ENCODE results near the gene SPATA13. TPM values are rescaled to one million over a fixed set of nuclear protein-coding genes. Genes with fewer than 3 reads are reported as not detected.

Gene SPATA13
- total and polyA plus RNA-seq, 11 donors: 5.4 to 20.1 (median 8.6) TPM

DNA sequence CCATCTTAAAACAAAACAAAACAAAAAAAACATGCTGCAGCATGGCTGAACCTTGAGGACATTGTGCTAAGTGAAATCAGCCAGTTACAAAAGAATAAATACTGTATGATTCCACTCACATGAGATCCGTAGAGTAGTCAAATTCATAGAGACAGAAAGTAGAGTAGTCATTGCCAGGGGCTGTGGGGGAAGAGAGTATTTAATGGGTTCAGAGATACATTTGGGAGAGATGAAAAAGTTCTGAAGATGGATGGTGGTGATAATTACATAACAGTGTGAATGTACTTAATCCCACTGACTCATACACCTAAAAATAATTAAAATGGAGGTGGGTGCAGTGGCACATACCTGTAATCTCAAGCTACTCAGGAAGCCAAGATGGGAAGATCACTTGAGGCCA is 76.8 kb downstream of the SPATA13 start:
- Histone ChIP-seq H3K36me3 (no peaks in the 10 kb centered on the region), H3K4me3 (no peak overlapping the region), H3K27ac (no peak overlapping the region), H3K27me3 (no peaks in the 10 kb centered on the region), H3K4me1 (peaks cover 0 to 6% (median 0%) of the 10 kb centered on the region in 12 donors), H3K9me3 (no peaks in the 10 kb centered on the region)
- no peak for DNase-seq
- no peak for ATAC-seq
- 84 to 95% (median 91%) methylated on average over 1 of the region's 1 CpG for WGBS, 4 donors
- intact Hi-C loops (cut with DNase I): no loop called here
- TF ChIP-seq POLR2A (IDR thresholded peaks at IDR 0.05): no peak

DNA sequence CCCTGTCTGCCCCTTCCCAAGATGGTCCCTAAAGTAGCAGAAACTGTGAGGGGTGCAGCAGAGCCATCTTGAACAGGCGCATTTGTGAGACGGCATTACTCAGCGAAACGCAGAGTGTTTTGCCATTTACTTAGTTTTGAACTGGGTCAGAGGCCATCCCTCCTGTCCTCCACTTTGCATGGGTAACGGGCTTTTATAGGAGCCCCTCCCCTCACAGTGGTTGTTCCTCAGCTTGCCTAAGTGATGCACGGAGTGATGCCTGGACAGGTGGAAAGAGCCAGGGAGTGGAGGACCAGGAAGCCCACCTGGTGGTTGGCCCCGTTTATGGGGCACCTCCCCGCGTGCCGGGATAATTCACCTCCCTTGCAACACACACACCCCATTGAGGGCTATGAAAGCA is 80.8 kb downstream of the SPATA13 start:
- ATAC-seq: no peak
- no peaks in the 10 kb centered on the region for H3K4me1 ChIP-seq

DNA sequence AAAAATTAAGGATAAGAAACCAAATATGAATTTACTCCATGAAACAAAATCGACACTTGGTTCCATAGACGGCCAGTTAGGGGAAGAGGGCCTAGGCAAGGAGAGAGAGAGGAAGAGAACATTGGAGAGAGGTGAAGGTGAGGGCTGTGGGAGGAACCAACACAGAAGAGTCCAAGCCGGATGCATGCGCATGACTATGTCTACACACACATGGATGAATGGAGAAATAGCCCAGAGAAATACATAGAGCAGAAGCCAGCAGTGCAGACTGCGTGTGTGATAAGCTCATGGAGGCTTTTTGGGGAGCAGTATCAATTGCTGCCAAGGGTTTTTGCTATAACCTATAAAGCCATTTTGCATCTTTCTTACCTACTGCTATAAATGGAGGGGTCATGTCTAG is 81.6 kb downstream of the SPATA13 start:
- 93 to 97% (median 95%) methylated on average over 5 of the region's 5 CpGs for WGBS, 4 donors
- ATAC-seq: no peak
- H3K36me3 ChIP-seq: no peaks in the 10 kb centered on the region
- H3K27ac ChIP-seq: no peak overlapping the region
- H3K4me3 ChIP-seq: no peak overlapping the region
- TF ChIP-seq POLR2A (IDR thresholded peaks at IDR 0.05): no peak
- TF ChIP-seq, protein P1, sequence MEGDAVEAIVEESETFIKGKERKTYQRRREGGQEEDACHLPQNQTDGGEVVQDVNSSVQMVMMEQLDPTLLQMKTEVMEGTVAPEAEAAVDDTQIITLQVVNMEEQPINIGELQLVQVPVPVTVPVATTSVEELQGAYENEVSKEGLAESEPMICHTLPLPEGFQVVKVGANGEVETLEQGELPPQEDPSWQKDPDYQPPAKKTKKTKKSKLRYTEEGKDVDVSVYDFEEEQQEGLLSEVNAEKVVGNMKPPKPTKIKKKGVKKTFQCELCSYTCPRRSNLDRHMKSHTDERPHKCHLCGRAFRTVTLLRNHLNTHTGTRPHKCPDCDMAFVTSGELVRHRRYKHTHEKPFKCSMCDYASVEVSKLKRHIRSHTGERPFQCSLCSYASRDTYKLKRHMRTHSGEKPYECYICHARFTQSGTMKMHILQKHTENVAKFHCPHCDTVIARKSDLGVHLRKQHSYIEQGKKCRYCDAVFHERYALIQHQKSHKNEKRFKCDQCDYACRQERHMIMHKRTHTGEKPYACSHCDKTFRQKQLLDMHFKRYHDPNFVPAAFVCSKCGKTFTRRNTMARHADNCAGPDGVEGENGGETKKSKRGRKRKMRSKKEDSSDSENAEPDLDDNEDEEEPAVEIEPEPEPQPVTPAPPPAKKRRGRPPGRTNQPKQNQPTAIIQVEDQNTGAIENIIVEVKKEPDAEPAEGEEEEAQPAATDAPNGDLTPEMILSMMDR (IDR thresholded peaks at IDR 0.05): no peak
- no peaks in the 10 kb centered on the region for H3K9me3 ChIP-seq
- DNase-seq: no peak
- no peaks in the 10 kb centered on the region for H3K27me3 ChIP-seq
- intact Hi-C loops (cut with DNase I): no loop called here
- H3K4me1 ChIP-seq: no peaks in the 10 kb centered on the region

More for the DNA sequence above, 80.8 kb downstream of the SPATA13 start:
- Histone ChIP-seq H3K9me3 (no peaks in the 10 kb centered on the region), H3K4me3 (no peak overlapping the region), H3K36me3 (no peaks in the 10 kb centered on the region), H3K27me3 (no peaks in the 10 kb centered on the region), H3K27ac (no peak overlapping the region)
- DNase-seq: no peak
- intact Hi-C loops (cut with DNase I): no loop called here
- TF ChIP-seq POLR2A (IDR thresholded peaks at IDR 0.05): no peak
- TF ChIP-seq, protein P1 (IDR thresholded peaks at IDR 0.05): no peak
- WGBS, 4 donors: 87 to 97% (median 96%) methylated on average over 9 to 10 of the region's 10 CpGs

DNA sequence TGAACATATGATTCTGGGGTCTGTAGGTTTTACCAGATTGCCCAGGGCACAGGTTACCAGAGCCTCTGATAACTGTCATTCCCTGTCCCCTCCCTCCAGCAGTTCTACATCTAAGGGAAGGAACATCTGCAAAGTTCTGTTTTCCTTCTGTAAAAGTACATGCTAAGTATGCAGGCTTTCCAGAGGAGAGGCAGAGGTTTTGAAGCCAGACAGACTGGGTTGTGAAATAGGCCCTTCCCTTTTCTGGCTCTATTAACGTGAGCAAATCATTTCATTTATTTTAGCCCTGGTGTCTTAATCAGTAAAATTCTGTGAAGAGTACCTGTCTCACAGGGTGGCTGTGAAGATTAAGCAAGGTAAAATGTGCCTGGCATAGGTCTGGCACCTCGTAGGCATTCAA is 82.8 kb downstream of the SPATA13 start:
- no peaks in the 10 kb centered on the region for H3K36me3 ChIP-seq
- no peak for ATAC-seq
- 85 to 90% (median 89%) methylated on average over 2 of the region's 2 CpGs for WGBS, 4 donors
- no peak overlapping the region for H3K27ac ChIP-seq
- no peaks in the 10 kb centered on the region for H3K4me1 ChIP-seq
- no peaks in the 10 kb centered on the region for H3K27me3 ChIP-seq
- TF ChIP-seq POLR2A (IDR thresholded peaks at IDR 0.05): no peak
- TF ChIP-seq, protein P1 (IDR thresholded peaks at IDR 0.05): no peak
- no peaks in the 10 kb centered on the region for H3K9me3 ChIP-seq
- intact Hi-C loops (cut with DNase I): no loop called here
- no peak overlapping the region for H3K4me3 ChIP-seq
- DNase-seq: no peak

DNA sequence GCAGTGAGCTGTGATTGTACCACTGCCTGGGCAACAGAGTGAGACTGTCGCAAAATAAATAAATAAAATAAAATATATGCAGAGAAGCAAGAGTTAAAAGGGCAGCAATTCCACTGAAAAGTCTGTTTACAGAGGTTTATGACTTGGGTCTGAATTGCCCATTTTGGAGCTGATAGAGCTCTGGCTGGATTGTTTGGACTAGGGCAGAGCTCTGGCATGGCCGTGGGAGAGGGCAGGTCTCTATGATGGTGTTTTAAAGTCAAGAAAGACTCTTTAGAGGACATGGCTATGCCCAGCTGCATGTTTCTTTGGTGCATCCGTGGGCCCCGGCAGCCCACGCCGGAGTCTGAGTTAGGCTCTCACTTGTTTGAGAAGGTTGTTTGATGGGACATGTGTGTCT is 84.3 kb downstream of the SPATA13 start:
- intact Hi-C loops (cut with DNase I): no loop called here
- TF ChIP-seq, protein P1 (IDR thresholded peaks at IDR 0.05): no peak
- TF ChIP-seq POLR2A (IDR thresholded peaks at IDR 0.05): no peak
- Histone ChIP-seq H3K4me3 (no peak overlapping the region), H3K36me3 (peaks cover 0 to 2% (median 0%) of the 10 kb centered on the region in 9 donors), H3K9me3 (no peaks in the 10 kb centered on the region), H3K4me1 (peaks cover 0 to 1% (median 0%) of the 10 kb centered on the region in 12 donors), H3K27ac (no peak overlapping the region), H3K27me3 (no peaks in the 10 kb centered on the region)
- ATAC-seq (no peak), DNase-seq (no peak)
- WGBS, 4 donors: 93 to 96% (median 95%) methylated on average over 6 of the region's 6 CpGs
